ENCODE results near the gene TBCC.

DNA sequence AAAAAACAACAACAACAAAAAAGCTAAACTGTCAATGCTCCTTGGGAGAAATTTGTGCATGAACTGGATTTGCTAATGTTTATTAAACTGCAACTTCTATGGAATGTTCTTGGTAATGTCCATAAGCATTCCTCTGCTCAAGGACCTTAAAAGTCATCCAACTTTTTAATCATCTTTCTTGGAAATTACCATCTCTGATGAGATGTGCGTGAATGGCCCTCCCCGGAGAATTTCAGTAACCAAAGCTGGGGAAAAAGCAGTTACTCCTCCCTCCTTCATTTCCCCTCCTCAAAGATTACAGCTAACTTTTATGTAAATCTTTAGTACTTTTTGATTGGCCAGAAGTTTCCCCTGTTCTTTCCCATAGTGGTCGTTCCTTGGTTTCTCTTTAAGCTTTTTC, 5.2 kb downstream of the TBCC start:
- TF ChIP-seq CTCF (IDR thresholded peaks at IDR 0.05) (no peak), POLR2AphosphoS5 (IDR thresholded peaks at IDR 0.05) (no peak), POLR2A (IDR thresholded peaks at IDR 0.05) (no peak)

All from gastroesophageal sphincter (tissue), 3 donors.